H9 (cell line): Measurements from ENCODE around the gene STX11. TPM values are rescaled to one million over a fixed set of nuclear protein-coding genes. Genes with fewer than 3 reads are reported as not detected.
"Not testable (repeated sequence)": the region's sequence is repeated elsewhere in the genome, so short reads cannot be mapped to it uniquely, and the experiment has no call there.

ENCODE experiments used
- DNase-seq: peaks from one replicate; pipeline ENCODE4 v3.0.0-alpha.2; 2017
- H2AFZ ChIP-seq: one replicate; pipeline ENCODE4 v1.6.1; 2013; ENCODE audit warnings: mild to moderate bottlenecking, low read length, control low read depth, moderate library complexity
- H2AK5ac ChIP-seq: 2 replicates; pipeline ENCODE4 v1.6.1; 2013; ENCODE audit warnings: low read length, control low read depth, mixed read lengths; ENCODE audit not compliant: insufficient read length
- H2BK120ac ChIP-seq: one replicate; pipeline ENCODE4 v1.6.1; 2013; ENCODE audit warnings: low read depth, mild to moderate bottlenecking, low read length, control low read depth, inconsistent platforms; ENCODE audit not compliant: poor library complexity, severe bottlenecking
- H2BK12ac ChIP-seq: 2 replicates; pipeline ENCODE4 v1.6.1; 2013; ENCODE audit warnings: low read length, control low read depth, mixed read lengths, low read depth; ENCODE audit not compliant: insufficient read length
- H2BK15ac ChIP-seq: 2 replicates; pipeline ENCODE4 v1.6.1; 2013; ENCODE audit warnings: low read depth, low read length, control low read depth
- H2BK20ac ChIP-seq: one replicate; pipeline ENCODE4 v1.6.1; 2013; ENCODE audit warnings: low read depth, mild to moderate bottlenecking, low read length, control low read depth, inconsistent platforms; ENCODE audit not compliant: poor library complexity, severe bottlenecking
- H2BK5ac ChIP-seq: 2 replicates; pipeline ENCODE4 v1.6.1; 2013; ENCODE audit warnings: low read length, control low read depth, mixed read lengths; ENCODE audit not compliant: insufficient read length
- H3K14ac ChIP-seq: 2 replicates; pipeline ENCODE4 v1.6.1; 2013; ENCODE audit warnings: low read length, control low read depth; ENCODE audit not compliant: insufficient read depth
- H3K18ac ChIP-seq: 2 replicates; pipeline ENCODE4 v1.6.1; 2013; ENCODE audit warnings: low read depth, mild to moderate bottlenecking, mixed read lengths, low read length, control low read depth; ENCODE audit not compliant: insufficient read length
- H3K23ac ChIP-seq: 2 replicates; pipeline ENCODE4 v1.6.1; 2013; ENCODE audit warnings: low read length, control low read depth, mixed read lengths, low read depth; ENCODE audit not compliant: insufficient read length
- H3K23me2 ChIP-seq: 2 replicates; pipeline ENCODE4 v1.6.1; 2013; ENCODE audit warnings: low read depth, mild to moderate bottlenecking, mixed read lengths, low read length, control low read depth; ENCODE audit not compliant: insufficient read length, poor library complexity, severe bottlenecking
- H3K27ac ChIP-seq: 2 replicates; pipeline ENCODE4 v1.5.1; 2013; ENCODE audit warnings: low read length, control low read depth, mixed read lengths, low read depth; ENCODE audit not compliant: insufficient read length
- H3K27me3 ChIP-seq: 2 replicates; pipeline ENCODE4 v1.6.1; 2013; ENCODE audit warnings: low read length, control low read depth, inconsistent platforms; ENCODE audit not compliant: insufficient read depth
- H3K4ac ChIP-seq: 2 replicates; pipeline ENCODE4 v1.6.1; 2013; ENCODE audit warnings: low read depth, mild to moderate bottlenecking, control low read depth, inconsistent platforms, low read length, moderate library complexity
- H3K4me1 ChIP-seq: 2 replicates; pipeline ENCODE4 v1.6.1; 2013; ENCODE audit warnings: low read length, control low read depth, inconsistent platforms; ENCODE audit not compliant: insufficient read depth
- H3K4me2 ChIP-seq: 2 replicates; pipeline ENCODE4 v1.6.1; 2013; ENCODE audit warnings: low read length, control low read depth, mixed read lengths; ENCODE audit not compliant: insufficient read length, insufficient read depth
- H3K56ac ChIP-seq: 2 replicates; pipeline ENCODE4 v1.6.1; 2013; ENCODE audit warnings: low read depth, mild to moderate bottlenecking, mixed read lengths, low read length, control low read depth; ENCODE audit not compliant: insufficient read length
- H3K79me1 ChIP-seq: 2 replicates; pipeline ENCODE4 v1.6.1; 2013; ENCODE audit warnings: low read depth, mild to moderate bottlenecking, moderate library complexity, low read length, control low read depth, inconsistent platforms; ENCODE audit not compliant: insufficient read depth, poor library complexity, severe bottlenecking
- H3K79me2 ChIP-seq: 2 replicates; pipeline ENCODE4 v1.6.1; 2013; ENCODE audit warnings: low read length, control low read depth, inconsistent platforms; ENCODE audit not compliant: insufficient read depth
- H3K9ac ChIP-seq: 2 replicates; pipeline ENCODE4 v1.6.1; 2013; ENCODE audit warnings: low read length, control low read depth, mixed read lengths; ENCODE audit not compliant: insufficient read length; ENCODE audit errors: extremely low read depth
- H3K9me3 ChIP-seq: one replicate; pipeline ENCODE4 v1.6.1; 2013; ENCODE audit warnings: low read depth, low read length, inconsistent platforms; ENCODE audit not compliant: control insufficient read depth
- H3T11ph ChIP-seq: one replicate; pipeline ENCODE4 v1.6.1; 2013; ENCODE audit warnings: mild to moderate bottlenecking, low read length, control low read depth, inconsistent platforms
- H4K20me1 ChIP-seq: one replicate; pipeline ENCODE4 v1.6.1; 2013; ENCODE audit not compliant: control insufficient read depth, insufficient read length, insufficient read depth
- H4K5ac ChIP-seq: 2 replicates; pipeline ENCODE4 v1.6.1; 2013; ENCODE audit warnings: low read depth, mild to moderate bottlenecking, mixed read lengths, low read length, control low read depth; ENCODE audit not compliant: insufficient read length
- H4K8ac ChIP-seq: replicated peaks from 2 replicates; pipeline ENCODE4 v1.6.1; 2013; ENCODE audit warnings: low read length, control low read depth, mixed read lengths, low read depth; ENCODE audit not compliant: insufficient read length
- H4K91ac ChIP-seq: 2 replicates; pipeline ENCODE4 v1.6.1; 2013; ENCODE audit warnings: low read depth, mild to moderate bottlenecking, moderate library complexity, mixed read lengths, low read length, control low read depth; ENCODE audit not compliant: insufficient read length
- H3K27ac Mint-ChIP-seq, 3 experiments: 2 replicates in 2 of 3; 3 replicates in 1 of 3; pipeline ENCODE4 v1.8.0; 2020 to 2021; ENCODE audit warnings: mixed read lengths in 3 of 3, mild to moderate bottlenecking in 1 of 3, moderate library complexity in 1 of 3
- H3K27me3 Mint-ChIP-seq: 2 replicates; pipeline ENCODE4 v1.8.0; 2021; ENCODE audit warnings: low read depth, mild to moderate bottlenecking, moderate library complexity, mixed read lengths
- H3K36me3 Mint-ChIP-seq, 3 experiments: 2 replicates in 2 of 3; 3 replicates in 1 of 3; pipeline ENCODE4 v1.8.0; 2020 to 2021; ENCODE audit warnings: low read depth in 3 of 3, mixed read lengths in 3 of 3; ENCODE audit not compliant: insufficient read depth in 1 of 3
- H3K4me1 Mint-ChIP-seq, 2 experiments: 2 replicates each; pipeline ENCODE4 v1.8.0; 2020; ENCODE audit warnings: mixed read lengths in 2 of 2
- H3K4me3 Mint-ChIP-seq, 2 experiments: 2 replicates in 1 of 2; 3 replicates in 1 of 2; pipeline ENCODE4 v1.8.0; 2020 to 2021; ENCODE audit warnings: mild to moderate bottlenecking in 2 of 2, mixed read lengths in 2 of 2, moderate library complexity in 1 of 2
- H3K9me3 Mint-ChIP-seq, 2 experiments: 2 replicates in 1 of 2; 3 replicates in 1 of 2; pipeline ENCODE4 v1.8.0; 2020; ENCODE audit warnings: mild to moderate bottlenecking in 2 of 2, mixed read lengths in 2 of 2, moderate library complexity in 1 of 2
- WGBS: extraction: QIAGEN DNeasy Blood & Tissue Kit; methylation state at CpG from one replicate; pipeline ENCODE4 v1.1.7; 2013; ENCODE audit warnings: missing lambda C conversion rate, low lambda C conversion rate, mixed read lengths; ENCODE audit not compliant: insufficient read length; ENCODE audit errors: extremely low coverage; 5-methylcytosine and 5-hydroxymethylcytosine counted together
- total RNA-seq: library from RNA; stranded (reverse); gene quantifications from 2 replicates; pipeline ENCODE4 v1.2.1, GENCODE V29; 2021
- TF ChIP-seq, protein P1 (sequence below): fragments of 200-600 bp; sonication (generic); conservative IDR thresholded peaks from 3 replicates; pipeline ENCODE4 v1.8.0; 2021; ENCODE audit warnings: antibody characterized with exemption, mild to moderate bottlenecking

Gene STX11
- total RNA-seq, 1 experiment from 2014 or later = 0.22 TPM

DNA sequence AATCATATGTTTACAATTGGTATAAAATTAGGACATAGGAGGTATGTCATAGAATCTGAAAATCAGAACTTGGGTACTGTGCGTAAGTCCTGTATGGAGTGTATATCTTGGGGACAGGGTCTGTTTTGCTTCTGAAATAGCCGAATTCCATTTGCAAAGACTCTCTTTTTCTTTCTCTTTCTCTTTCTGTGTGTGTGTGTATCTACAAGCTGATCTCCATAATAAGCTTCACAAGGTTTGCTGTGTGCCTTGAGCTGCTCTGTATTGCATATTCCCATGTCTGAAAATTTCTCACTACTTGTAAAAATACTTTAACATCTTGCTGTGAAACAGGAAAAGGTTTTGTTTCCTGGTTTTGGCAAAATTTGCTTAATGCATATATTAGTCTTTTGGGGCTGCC lies 29.5 kb downstream of the STX11 start:
- H3K4me3 Mint-ChIP-seq = no peak overlapping the region
- no peaks in the 10 kb centered on the region for H3K27me3 ChIP-seq
- no peak overlapping the region for H3K14ac ChIP-seq
- no CpG with 5 or more reads among the region's 2 CpGs for WGBS
- H4K20me1 ChIP-seq = no peaks in the 10 kb centered on the region
- no peak overlapping the region for H4K5ac ChIP-seq
- H3K27me3 Mint-ChIP-seq = no peaks in the 10 kb centered on the region
- no peak overlapping the region for H2BK15ac ChIP-seq
- H3K4me1 ChIP-seq = no peaks in the 10 kb centered on the region
- no peak overlapping the region for H3K4me2 ChIP-seq
- no peak overlapping the region for H3K27ac Mint-ChIP-seq
- no peak overlapping the region for H3K18ac ChIP-seq
- no peak overlapping the region for H3K27ac ChIP-seq
- no peak for DNase-seq
- H3K9me3 ChIP-seq = no peaks in the 10 kb centered on the region
- no peak overlapping the region for H2BK20ac ChIP-seq
- H3K79me2 ChIP-seq = no peaks in the 10 kb centered on the region
- H2BK5ac ChIP-seq = no peak overlapping the region
- no peaks in the 10 kb centered on the region for H3K79me1 ChIP-seq
- H3K4me1 Mint-ChIP-seq = peaks cover 4% of the 10 kb centered on the region in 2 experiments; a peak in 3 of 4 replicates
- H3K23me2 ChIP-seq = no peaks in the 10 kb centered on the region
- H3K56ac ChIP-seq = no peak overlapping the region
- no peak overlapping the region for H4K8ac ChIP-seq
- no peak overlapping the region for H3K9ac ChIP-seq
- H3K9me3 Mint-ChIP-seq = no peaks in the 10 kb centered on the region
- no peak overlapping the region for H3T11ph ChIP-seq
- no peak overlapping the region for H2AFZ ChIP-seq
- no peak overlapping the region for H4K91ac ChIP-seq
- H2BK12ac ChIP-seq = no peak overlapping the region
- H2AK5ac ChIP-seq = no peak overlapping the region
- TF ChIP-seq, protein P1, sequence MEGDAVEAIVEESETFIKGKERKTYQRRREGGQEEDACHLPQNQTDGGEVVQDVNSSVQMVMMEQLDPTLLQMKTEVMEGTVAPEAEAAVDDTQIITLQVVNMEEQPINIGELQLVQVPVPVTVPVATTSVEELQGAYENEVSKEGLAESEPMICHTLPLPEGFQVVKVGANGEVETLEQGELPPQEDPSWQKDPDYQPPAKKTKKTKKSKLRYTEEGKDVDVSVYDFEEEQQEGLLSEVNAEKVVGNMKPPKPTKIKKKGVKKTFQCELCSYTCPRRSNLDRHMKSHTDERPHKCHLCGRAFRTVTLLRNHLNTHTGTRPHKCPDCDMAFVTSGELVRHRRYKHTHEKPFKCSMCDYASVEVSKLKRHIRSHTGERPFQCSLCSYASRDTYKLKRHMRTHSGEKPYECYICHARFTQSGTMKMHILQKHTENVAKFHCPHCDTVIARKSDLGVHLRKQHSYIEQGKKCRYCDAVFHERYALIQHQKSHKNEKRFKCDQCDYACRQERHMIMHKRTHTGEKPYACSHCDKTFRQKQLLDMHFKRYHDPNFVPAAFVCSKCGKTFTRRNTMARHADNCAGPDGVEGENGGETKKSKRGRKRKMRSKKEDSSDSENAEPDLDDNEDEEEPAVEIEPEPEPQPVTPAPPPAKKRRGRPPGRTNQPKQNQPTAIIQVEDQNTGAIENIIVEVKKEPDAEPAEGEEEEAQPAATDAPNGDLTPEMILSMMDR = no peak
- H3K36me3 Mint-ChIP-seq = no peaks in the 10 kb centered on the region
- no peak overlapping the region for H3K23ac ChIP-seq
- H3K4ac ChIP-seq = no peak overlapping the region
- no peak overlapping the region for H2BK120ac ChIP-seq

DNA sequence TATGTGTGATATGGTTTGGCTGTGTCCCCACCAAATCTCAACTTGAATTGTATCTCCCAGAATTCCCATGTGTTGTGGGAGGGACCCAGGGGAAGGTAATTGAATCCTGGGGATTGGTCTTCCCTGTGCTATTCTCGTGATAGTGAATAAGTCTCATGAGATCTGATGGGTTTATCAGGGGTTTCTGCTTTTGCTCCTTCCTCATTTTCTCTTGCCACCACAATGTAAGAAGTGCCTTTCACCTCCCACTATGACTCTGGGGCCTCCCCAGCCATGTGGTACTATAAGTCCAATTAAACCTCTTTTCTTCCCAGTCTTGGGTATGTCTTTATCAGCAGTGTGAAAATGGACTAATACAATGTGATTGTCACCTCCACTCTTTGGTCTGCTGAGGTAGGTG lies 30.0 kb downstream of the STX11 start:
- H3K23ac ChIP-seq, H4K20me1 ChIP-seq, H2BK15ac ChIP-seq, H3K27ac ChIP-seq, H4K91ac ChIP-seq, H2BK20ac ChIP-seq, H3K79me2 ChIP-seq, H4K5ac ChIP-seq, H2BK12ac ChIP-seq, H3K36me3 Mint-ChIP-seq, H3K56ac ChIP-seq, H3T11ph ChIP-seq, H2BK5ac ChIP-seq, H3K4me1 ChIP-seq, H3K23me2 ChIP-seq, H3K27me3 Mint-ChIP-seq, DNase-seq, H3K14ac ChIP-seq, H3K4me1 Mint-ChIP-seq, H2BK120ac ChIP-seq, H2AK5ac ChIP-seq, H3K18ac ChIP-seq, H3K4me3 Mint-ChIP-seq, H4K8ac ChIP-seq, H3K27ac Mint-ChIP-seq, H3K27me3 ChIP-seq, H3K9me3 ChIP-seq, H3K9me3 Mint-ChIP-seq, H3K4me2 ChIP-seq, H3K4ac ChIP-seq, H3K79me1 ChIP-seq, H2AFZ ChIP-seq, H3K9ac ChIP-seq: not testable (repeated sequence)
- no CpG with 5 or more reads among the region's 1 CpG for WGBS
